GM18519 (cell line): ENCODE data around the gene PDE4D.
"Not testable (repeated sequence)": the region's sequence is repeated elsewhere in the genome, so short reads cannot be mapped to it uniquely, and the experiment has no call there.

Experiments
- ATAC-seq: cut with Tn5 transposase; IDR thresholded peaks from one replicate; pipeline ENCODE4 v1.9.1; 2021; ENCODE audit warnings: mild to moderate bottlenecking, moderate library complexity; ENCODE audit not compliant: unreplicated experiment, low FRiP score

Gene PDE4D

GRCh38 chr5:59748036-59748663, 145.4 kb downstream of the PDE4D start:
- not testable (repeated sequence) for ATAC-seq

GRCh38 chr5:59746241-59746765, 147.2 kb downstream of the PDE4D start:
- ATAC-seq: no peak

- ATAC-seq: no peak
Measured at GRCh38 chr5:59745415-59745863, 148.1 kb downstream of the PDE4D start.

GRCh38 chr5:59744531-59744992, 149.0 kb downstream of the PDE4D start:
- ATAC-seq: no peak

- no peak for ATAC-seq
Measured at GRCh38 chr5:59741599-59741998, 151.9 kb downstream of the PDE4D start.

GRCh38 chr5:59738024-59738423, 155.5 kb downstream of the PDE4D start:
- ATAC-seq: no peak

- no peak for ATAC-seq
Measured at GRCh38 chr5:59732806-59733205, 160.7 kb downstream of the PDE4D start.

- ATAC-seq: no peak
Measured at GRCh38 chr5:59732301-59732700, 161.2 kb downstream of the PDE4D start.

GRCh38 chr5:59731809-59732208, 161.7 kb downstream of the PDE4D start:
- no peak for ATAC-seq

- ATAC-seq: no peak
Measured at GRCh38 chr5:59729820-59730219, 163.7 kb downstream of the PDE4D start.

- no peak for ATAC-seq
Measured at GRCh38 chr5:59729357-59729756, 164.2 kb downstream of the PDE4D start.

GRCh38 chr5:59728356-59728755, 165.2 kb downstream of the PDE4D start:
- no peak for ATAC-seq

- ATAC-seq: no peak
Measured at GRCh38 chr5:59727186-59727585, 166.3 kb downstream of the PDE4D start.

GRCh38 chr5:59725392-59725767, 168.1 kb downstream of the PDE4D start:
- ATAC-seq: no peak

- ATAC-seq: peak; percentile 85
Measured at GRCh38 chr5:59724482-59725391, 168.8 kb downstream of the PDE4D start.

- no peak for ATAC-seq
Measured at GRCh38 chr5:59722874-59723273, 170.7 kb downstream of the PDE4D start.

- ATAC-seq: no peak
Measured at GRCh38 chr5:59721741-59722140, 171.8 kb downstream of the PDE4D start.

- no peak for ATAC-seq
Measured at GRCh38 chr5:59720063-59720462, 173.5 kb downstream of the PDE4D start.

GRCh38 chr5:59716966-59717500, 176.5 kb downstream of the PDE4D start:
- no peak for ATAC-seq

GRCh38 chr5:59716029-59716428, 177.5 kb downstream of the PDE4D start:
- no peak for ATAC-seq

GRCh38 chr5:59715228-59715627, 178.3 kb downstream of the PDE4D start:
- no peak for ATAC-seq
